ENCODE measurements around the gene CAMKMT. TPM values are rescaled to one million over a fixed set of nuclear protein-coding genes. Genes with fewer than 3 reads are reported as not detected.

Gene CAMKMT
- total RNA-seq, 2 experiments from 2014 or later, result 25.7 to 27.4 TPM

- ChIA-PET CTCF (ENCODE audit: unreplicated experiment) (no interaction called here), POLR2A (interaction anchor here (0.6 to 1.6 kb wide), 7 partner anchors 12 to 1374 kb away, joined by 3 to 7 read pairs (median 3); no protein-coding TSS in a partner anchor)
- no peaks in the 10 kb centered on the region for H3K9me2 ChIP-seq (ENCODE audit: insufficient read depth, low read length)
- no peaks in the 10 kb centered on the region for H3K36me3 ChIP-seq (ENCODE audit: insufficient read depth, low read length)
- TF ChIP-seq CTCF (conservative IDR thresholded peaks at IDR 0.05; ENCODE audit: low read length) (peak; percentile 65), EZH2phosphoT487 (IDR thresholded peaks at IDR 0.05; ENCODE audit: borderline replicate concordance, low read depth, low read length) (no peak)
- no peaks in the 10 kb centered on the region for H3K9me3 ChIP-seq (ENCODE audit: low read length)
- intact Hi-C loops (cut with micrococcal nuclease; ENCODE audit: unreplicated experiment), result no loop called here
- peak overlapping the region; percentile 59 for H3K4me2 ChIP-seq (ENCODE audit: low read length)
- peaks cover 27% of the 10 kb centered on the region for H3K4me1 ChIP-seq (ENCODE audit: insufficient read depth, low read length, poor library complexity, severe bottlenecking)
- H4K20me1 ChIP-seq (ENCODE audit: insufficient read depth, low read length), result no peaks in the 10 kb centered on the region
- H3K4me3 ChIP-seq (ENCODE audit: low read depth, low read length, poor library complexity, severe bottlenecking), result no peak overlapping the region
- no peaks in the 10 kb centered on the region for H3K79me2 ChIP-seq (ENCODE audit: insufficient read depth, low read depth, low read length)
- H2AFZ ChIP-seq (ENCODE audit: low read length), result peak overlapping the region; percentile 52; the same call in 1 of the 2 replicates
- H3K27ac ChIP-seq (ENCODE audit: low read depth, low read length, poor library complexity, severe bottlenecking), result no peak overlapping the region
- no TSS peak for BruUV-seq (replicated peaks)
- DNase-seq (ENCODE audit: low spot score), result peak; percentile 19
Observed at GRCh38 chr2:44615950-44616518, 254.3 kb downstream of the CAMKMT start.

GRCh38 chr2:44616667-44617155 is 255.0 kb downstream of the CAMKMT start:
- Histone ChIP-seq H3K9me2 (ENCODE audit: insufficient read depth, low read length) (no peaks in the 10 kb centered on the region), H3K79me2 (ENCODE audit: insufficient read depth, low read depth, low read length) (no peaks in the 10 kb centered on the region), H3K36me3 (ENCODE audit: insufficient read depth, low read length) (no peaks in the 10 kb centered on the region), H4K20me1 (ENCODE audit: insufficient read depth, low read length) (no peaks in the 10 kb centered on the region), H3K9me3 (ENCODE audit: low read length) (no peaks in the 10 kb centered on the region), H3K4me1 (ENCODE audit: insufficient read depth, low read length, poor library complexity, severe bottlenecking) (peaks cover 27% of the 10 kb centered on the region), H3K4me2 (ENCODE audit: low read length) (peak overlapping the region; percentile 59), H3K27ac (ENCODE audit: low read depth, low read length, poor library complexity, severe bottlenecking) (peak overlapping the region; percentile 33), H2AFZ (ENCODE audit: low read length) (peak overlapping the region; percentile 52; the same call in 1 of the 2 replicates), H3K4me3 (ENCODE audit: low read depth, low read length, poor library complexity, severe bottlenecking) (peak overlapping the region; percentile 37)
- peak; percentile 29 for DNase-seq (ENCODE audit: low spot score)
- intact Hi-C loops (cut with micrococcal nuclease; ENCODE audit: unreplicated experiment), result no loop called here
- no peak for TF ChIP-seq CTCF (conservative IDR thresholded peaks at IDR 0.05; ENCODE audit: low read length)
- TF ChIP-seq EZH2phosphoT487 (IDR thresholded peaks at IDR 0.05; ENCODE audit: borderline replicate concordance, low read depth, low read length), result no peak
- no TSS peak for BruUV-seq (replicated peaks)
- POLR2A ChIA-PET, result interaction anchor here (0.6 to 1.6 kb wide), 10 partner anchors 10 to 1373 kb away, joined by 3 to 7 read pairs (median 3); no protein-coding TSS in a partner anchor
- CTCF ChIA-PET (ENCODE audit: unreplicated experiment), result no interaction called here
